ENCODE measurements around the gene LCE2A.
"Not testable (repeated sequence)": the region's sequence is repeated elsewhere in the genome, so short reads cannot be mapped to it uniquely, and the experiment has no call there.

The LCE2A gene

GRCh38 chr1:152697701-152698600, at the start of gene LCE2A:
LCE2A (plus strand) TSS chr1:152698345; CDS start chr1:152698902, 557 bp downstream.
- DNase-seq = no peak

- peak in 1 of 2 experiments; percentile 50 for DNase-seq
These were observed 44.0 kb upstream of the LCE2A start for GRCh38 chr1:152654110-152654509.

GRCh38 chr1:152656459-152656858, 41.7 kb upstream of the LCE2A start:
- no peak for DNase-seq

GRCh38 chr1:152657677-152658076, 40.5 kb upstream of the LCE2A start:
- DNase-seq = no peak

- no peak for DNase-seq
These were observed 39.5 kb upstream of the LCE2A start for GRCh38 chr1:152658649-152659048.

- DNase-seq = no peak
These were observed 35.0 kb upstream of the LCE2A start, which contains the start of gene LCE2D for GRCh38 chr1:152663098-152663497. LCE2D (plus strand) TSS chr1:152663380; CDS start chr1:152664106, 726 bp downstream.

- not testable (repeated sequence) for DNase-seq
These were observed 32.0 kb upstream of the LCE2A start for GRCh38 chr1:152666171-152666570.

GRCh38 chr1:152667648-152668047, 30.5 kb upstream of the LCE2A start:
- no peak for DNase-seq

GRCh38 chr1:152673016-152673415, 25.1 kb upstream of the LCE2A start:
- DNase-seq = no peak

GRCh38 chr1:152674983-152675382, 23.2 kb upstream of the LCE2A start, which contains the start of gene LCE2C:
LCE2C (plus strand) TSS chr1:152675279; CDS start chr1:152676016, 737 bp downstream.
- not testable (repeated sequence) for DNase-seq

GRCh38 chr1:152679459-152679858, 18.7 kb upstream of the LCE2A start:
- DNase-seq = no peak

GRCh38 chr1:152681616-152682015, 16.5 kb upstream of the LCE2A start:
- no peak for DNase-seq

- no peak for DNase-seq
These were observed 14.3 kb upstream of the LCE2A start for GRCh38 chr1:152683846-152684245.

GRCh38 chr1:152685823-152686222, 12.3 kb upstream of the LCE2A start, which contains the start of gene LCE2B:
LCE2B (plus strand) TSS chr1:152686123; CDS start chr1:152686844, 721 bp downstream.
- not testable (repeated sequence) for DNase-seq

- DNase-seq = no peak
These were observed 1.6 kb downstream of the LCE2A start for GRCh38 chr1:152699746-152700145.

GRCh38 chr1:152707860-152708259, 9.7 kb downstream of the LCE2A start, which contains the start of gene LCE4A:
LCE4A (plus strand) TSS chr1:152708160; CDS start chr1:152709076, 916 bp downstream.
- DNase-seq = no peak

GRCh38 chr1:152718238-152718637, 20.1 kb downstream of the LCE2A start:
- no peak for DNase-seq

- DNase-seq = no peak
These were observed 27.1 kb downstream of the LCE2A start for GRCh38 chr1:152725261-152725660.

GRCh38 chr1:152728986-152729385, 30.8 kb downstream of the LCE2A start:
- no peak for DNase-seq

- no peak for DNase-seq
These were observed 37.5 kb downstream of the LCE2A start for GRCh38 chr1:152735648-152736047.

- DNase-seq = no peak
These were observed 39.9 kb downstream of the LCE2A start for GRCh38 chr1:152737997-152738396.

- DNase-seq = no peak
These were observed 41.7 kb downstream of the LCE2A start for GRCh38 chr1:152739841-152740240.

GRCh38 chr1:152741656-152742055, 43.5 kb downstream of the LCE2A start:
- no peak for DNase-seq

Measured in NCI-H1930 (cell line).